Fibroblast of peridontal ligament (primary cell): Measurements from ENCODE around the gene SPTB.
"Not testable (repeated sequence)": the region's sequence is repeated elsewhere in the genome, so short reads cannot be mapped to it uniquely, and the experiment has no call there.

Experiments
- DNase-seq: peaks from one replicate; pipeline ENCODE4 v3.0.0-alpha.2; 2010; ENCODE audit errors: extremely low read depth

SPTB gene

DNA sequence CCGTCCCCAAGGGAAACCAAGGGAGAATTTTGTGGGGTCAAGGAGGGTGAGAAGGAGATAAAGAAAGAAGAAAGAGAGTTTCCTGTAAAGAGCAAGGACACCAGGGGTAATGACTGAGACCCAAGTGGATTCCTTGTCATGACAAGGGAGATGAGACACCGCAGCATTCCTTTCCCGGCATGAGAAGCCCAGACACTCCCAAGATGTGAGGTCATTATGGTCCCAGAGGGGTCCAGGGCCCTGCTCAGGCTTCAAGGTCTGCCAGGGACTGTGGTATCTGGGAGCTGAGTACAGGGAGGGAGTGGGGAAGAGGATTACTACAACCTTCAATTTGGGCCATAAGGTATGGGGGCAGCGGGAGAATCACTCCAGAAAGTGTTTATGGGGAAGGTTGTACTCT, 58.1 kb downstream of the SPTB start:
- no peak for DNase-seq

- DNase-seq, result no peak
These were observed 61.6 kb downstream of the SPTB start for GRCh38 chr14:64818151-64818550.

DNA sequence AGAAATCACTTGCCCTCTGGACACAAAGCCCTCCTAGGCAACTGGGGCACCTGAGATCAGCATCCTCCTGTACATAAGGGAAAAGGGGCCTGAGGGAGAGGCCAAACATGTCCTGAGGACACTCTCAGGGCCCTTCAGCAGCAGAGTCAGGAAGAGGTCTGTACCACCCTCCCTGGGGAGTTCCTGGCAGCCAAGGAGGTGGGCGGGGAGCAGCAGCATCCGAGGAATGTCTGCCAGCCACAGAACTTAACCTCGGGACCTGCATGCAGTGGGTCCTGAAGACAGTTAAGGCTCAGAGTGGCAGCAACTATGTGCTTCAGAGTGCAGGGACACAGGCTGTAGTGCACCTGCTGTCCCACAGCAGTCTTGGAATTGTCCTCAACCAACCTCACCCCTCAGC, 62.1 kb downstream of the SPTB start:
- DNase-seq, result no peak

DNA sequence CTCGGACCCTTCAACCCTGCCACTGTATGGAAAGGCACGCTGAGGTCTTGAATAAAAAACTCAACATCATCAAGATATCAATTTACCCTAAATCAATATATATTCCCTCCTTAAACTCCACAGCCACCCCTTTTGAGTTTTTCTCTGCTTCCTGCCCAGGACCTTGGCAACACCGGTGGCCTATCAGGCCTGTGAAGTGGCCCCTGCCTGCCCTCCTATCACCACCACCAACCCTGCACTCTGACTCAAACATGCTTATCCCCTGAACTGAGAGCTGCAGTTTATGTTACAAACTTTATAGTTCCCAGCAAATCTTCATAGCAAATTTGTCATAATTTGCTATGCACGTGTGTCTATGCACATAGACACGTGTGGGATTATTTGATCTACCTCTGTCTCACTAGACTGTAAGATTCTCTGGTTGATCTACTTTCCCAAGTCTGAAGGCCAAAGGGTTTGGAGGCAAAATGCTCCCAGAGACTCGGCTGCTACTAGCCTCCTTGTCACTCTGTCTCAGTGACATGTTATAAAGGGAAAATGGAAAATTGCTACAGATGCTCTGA, 63.4 kb downstream of the SPTB start:
- DNase-seq, result no peak

DNA sequence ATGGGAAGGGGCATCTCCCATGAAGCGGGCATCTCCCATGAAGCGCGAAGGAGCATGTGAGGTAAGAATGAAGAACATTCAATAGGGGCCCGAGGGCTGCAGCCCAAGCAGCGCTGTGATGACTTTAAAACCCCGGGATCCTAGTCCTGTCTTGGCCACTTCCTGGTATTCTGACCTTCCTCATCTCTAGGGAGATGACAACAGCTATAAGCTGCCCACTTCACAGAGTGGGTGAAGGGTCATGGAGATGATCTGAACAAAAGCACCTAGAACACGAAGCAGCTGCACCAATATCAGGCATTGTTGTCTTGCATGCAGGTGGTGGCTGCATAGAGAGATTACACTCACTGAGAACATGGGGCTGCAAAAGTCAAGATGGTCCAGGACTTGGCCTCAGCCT, 64.5 kb downstream of the SPTB start:
- DNase-seq, result no peak

GRCh38 chr14:64812412-64812811, 67.3 kb downstream of the SPTB start:
- no peak for DNase-seq

DNA sequence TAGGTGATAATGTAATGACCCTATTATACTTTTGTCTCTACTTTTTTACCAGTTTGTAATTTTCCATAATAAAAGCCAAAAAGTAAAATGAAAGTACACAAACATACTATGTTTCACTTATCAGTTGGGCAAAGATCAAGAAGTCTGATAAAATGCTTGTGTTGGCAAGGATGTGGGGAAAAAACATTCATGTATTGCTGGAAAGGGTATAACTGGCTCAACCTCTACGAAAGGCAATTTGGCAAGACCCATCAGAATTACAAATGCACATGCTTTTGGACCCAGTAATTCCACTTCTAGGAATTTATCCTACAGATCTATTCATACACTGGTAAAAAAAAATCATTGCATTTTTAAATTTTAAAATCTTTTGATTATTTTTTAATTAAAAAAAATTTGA, 68.0 kb downstream of the SPTB start:
- no peak for DNase-seq

GRCh38 chr14:64808449-64808848, 71.3 kb downstream of the SPTB start:
- no peak for DNase-seq

- DNase-seq, result no peak
These were observed 72.2 kb downstream of the SPTB start for GRCh38 chr14:64807551-64807950.

- no peak for DNase-seq
These were observed 72.7 kb downstream of the SPTB start for GRCh38 chr14:64806862-64807495.

DNA sequence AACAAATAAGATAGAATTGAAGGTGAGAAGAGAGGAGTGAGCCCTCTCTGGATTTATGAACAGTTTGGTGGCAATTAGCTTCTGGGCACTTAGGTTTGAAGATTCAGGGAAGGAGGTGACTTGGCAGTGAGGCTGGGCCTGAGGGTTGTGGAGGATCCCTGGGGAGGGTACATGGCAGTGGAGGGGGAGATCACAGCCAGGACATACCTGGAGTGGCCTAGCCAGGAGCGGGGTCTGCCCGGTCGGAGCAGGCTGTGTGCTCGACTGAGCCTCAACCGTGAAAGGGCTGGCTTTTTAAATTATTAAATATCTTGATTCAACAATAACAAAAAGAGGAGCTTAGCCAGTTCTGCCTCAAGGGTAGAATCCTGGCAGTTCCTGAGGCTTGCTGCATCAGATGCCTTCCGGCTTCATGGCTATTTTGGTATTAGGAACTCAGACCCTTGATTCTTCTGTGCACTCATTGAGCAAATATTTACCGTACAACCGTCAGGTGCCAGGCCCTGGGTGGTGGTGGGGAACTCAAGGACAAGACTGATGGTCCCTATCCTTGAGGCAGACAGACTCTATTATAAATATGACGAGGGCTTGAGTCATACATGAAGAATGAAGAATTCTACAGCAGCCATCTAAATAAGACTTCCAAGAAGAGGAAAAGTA, 73.4 kb downstream of the SPTB start:
- DNase-seq, result peak; percentile 55

DNA sequence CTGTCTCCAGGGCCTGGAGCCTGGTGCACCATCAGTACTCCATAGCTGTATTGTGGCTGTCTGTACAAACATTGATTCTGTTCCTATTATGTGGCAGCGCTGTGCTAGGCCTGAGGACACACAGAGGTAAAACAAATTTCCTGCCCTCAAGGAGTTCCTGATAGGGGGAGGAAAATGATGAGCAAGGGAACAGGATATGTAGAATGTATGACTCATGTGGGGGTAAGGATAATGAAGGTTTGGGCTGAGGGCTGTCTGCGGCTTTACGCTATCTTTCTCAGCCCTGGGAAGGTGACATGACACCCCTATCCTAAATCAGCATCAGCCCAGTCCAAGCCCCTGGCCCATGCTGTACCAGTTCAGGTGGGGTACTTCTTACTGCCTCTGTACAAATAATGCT, 74.1 kb downstream of the SPTB start:
- not testable (repeated sequence) for DNase-seq

- DNase-seq, result no peak
These were observed 74.9 kb downstream of the SPTB start for GRCh38 chr14:64804754-64805260.

DNA sequence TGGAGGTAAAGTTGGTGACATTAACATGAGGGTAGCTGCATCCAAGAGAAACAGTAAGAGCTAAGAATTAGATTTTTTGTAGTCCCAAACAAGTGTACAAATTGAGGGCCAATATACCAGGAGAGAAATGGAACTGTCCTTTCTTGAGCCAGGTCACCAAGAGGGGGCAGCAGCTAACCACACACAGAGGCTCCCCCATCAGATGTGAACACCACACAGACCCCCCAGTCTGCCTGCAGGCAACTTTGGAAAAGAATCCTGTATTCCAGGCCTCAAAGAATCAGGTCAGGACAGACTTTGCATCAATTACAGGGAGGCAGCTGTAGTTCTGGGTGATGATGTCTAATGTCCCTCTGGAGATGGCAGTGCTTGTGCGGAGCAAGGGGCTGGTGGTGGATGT, 77.9 kb downstream of the SPTB start:
- no peak for DNase-seq

- no peak for DNase-seq
These were observed 78.7 kb downstream of the SPTB start for GRCh38 chr14:64801046-64801445.

GRCh38 chr14:64800000-64800399, 79.7 kb downstream of the SPTB start:
- peak; percentile 42 for DNase-seq

DNA sequence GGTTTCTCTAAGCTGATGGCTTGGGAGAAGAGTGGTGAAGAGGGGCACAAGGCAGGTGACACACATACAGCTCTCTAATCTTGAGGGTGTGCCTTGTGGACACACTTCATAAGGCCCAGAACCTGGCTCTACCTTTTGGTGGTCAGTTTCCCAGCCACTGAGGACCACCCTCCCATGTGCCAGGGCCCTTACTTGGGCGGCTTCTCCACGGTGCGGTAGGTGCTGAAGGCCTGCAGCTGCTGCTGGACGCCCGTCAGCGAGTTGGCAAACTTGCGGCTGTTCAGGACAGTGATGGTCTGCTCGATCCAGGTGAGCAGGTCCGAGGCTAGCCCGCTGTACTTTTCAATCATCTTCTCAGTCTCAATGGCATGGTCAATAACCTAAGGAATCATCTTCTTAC, 80.2 kb downstream of the SPTB start:
- no peak for DNase-seq

DNA sequence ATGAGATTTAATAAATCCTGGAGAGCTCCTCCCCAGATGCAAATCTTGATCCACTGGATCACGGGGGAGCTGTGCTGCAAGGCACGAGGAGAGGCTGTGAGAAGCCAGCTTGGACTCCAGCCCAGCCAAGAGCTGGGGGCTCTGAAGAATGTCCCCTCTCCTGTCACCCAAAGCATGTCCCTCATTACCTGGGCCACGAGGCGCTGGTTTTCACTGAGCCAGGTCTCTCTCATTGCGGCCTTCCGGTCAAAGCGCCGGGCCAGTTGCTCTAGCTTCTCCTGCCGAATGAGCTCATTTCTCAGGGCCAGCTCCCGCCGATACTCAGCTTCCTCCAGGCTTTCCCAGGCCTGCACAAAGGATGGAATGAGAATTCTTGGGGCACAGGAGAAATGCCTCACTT, 83.3 kb downstream of the SPTB start:
- DNase-seq, result no peak

- DNase-seq, result no peak
These were observed 83.8 kb downstream of the SPTB start for GRCh38 chr14:64795921-64796320.

DNA sequence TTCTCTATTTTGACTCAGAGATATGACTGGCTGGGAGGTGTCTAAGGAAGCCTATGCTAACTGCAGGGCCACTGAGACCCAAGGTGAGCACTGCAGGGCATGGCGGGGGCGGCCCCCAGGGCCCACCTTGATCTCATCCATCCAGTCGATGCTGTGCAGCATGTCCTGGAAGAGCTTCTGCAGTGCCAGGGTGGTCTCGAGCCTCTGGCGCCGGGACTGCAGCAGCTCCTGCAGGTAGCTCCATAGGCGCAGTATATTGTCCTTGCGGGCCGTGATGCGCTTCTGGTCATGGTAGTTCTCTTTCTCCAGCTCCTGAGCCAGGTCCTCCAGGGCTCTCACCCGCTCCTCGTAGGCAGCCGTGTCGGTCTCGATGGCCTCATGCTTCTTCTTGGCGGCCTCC, 84.5 kb downstream of the SPTB start:
- no peak for DNase-seq

DNA sequence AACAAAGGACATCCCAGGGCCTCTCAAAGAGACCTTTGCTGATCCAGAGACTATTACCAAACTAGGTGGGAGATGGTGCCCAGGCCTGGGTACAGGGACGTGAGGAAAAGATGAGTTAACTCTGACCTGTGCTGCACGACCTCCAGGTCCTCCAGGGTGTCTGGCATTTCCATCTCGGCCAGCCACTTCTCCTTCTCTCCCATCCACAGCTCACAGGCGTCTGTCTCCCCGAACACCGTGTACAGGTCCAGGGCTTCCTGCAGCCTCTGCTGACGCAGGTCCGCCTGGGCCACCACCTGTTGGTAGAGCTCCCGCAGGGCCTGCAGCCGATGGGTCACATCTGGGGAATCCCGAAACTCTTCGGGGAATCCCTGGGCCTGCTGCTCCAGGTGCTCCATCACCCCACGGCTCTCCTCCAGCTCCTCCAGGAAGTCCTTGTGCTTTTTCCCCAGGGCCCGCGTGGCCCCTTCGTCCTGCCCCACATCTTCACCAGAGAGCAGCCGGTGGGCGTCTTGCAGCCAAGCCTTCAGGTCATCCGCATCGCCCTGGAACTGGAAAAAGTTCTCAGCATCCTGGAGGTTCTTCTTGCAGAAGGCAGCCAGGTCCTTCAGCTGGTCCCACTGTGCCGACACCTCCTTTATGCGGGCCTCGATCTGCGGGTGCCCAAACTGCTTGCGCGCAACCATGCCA, 86.7 kb downstream of the SPTB start:
- no peak for DNase-seq

GRCh38 chr14:64792231-64792630, 87.5 kb downstream of the SPTB start:
- no peak for DNase-seq

DNA sequence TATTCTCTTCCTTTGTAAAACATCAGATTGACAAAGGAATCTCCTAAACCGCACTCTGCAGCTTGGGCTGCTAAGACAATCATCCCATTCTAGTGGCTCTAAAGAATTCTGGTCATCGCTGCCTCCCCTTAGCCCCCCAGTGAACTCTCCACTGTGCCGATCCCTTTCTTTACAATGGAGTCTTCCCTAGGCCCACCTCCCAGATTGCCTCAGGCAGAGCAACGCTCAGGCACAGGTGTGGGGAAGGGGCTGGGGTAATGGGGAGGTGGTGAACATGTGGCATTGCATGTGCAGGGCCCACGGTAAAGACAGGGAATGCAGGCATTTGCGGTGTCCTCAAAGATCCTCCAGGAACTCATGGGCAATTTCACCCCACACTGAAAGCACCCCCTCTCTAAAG, 89.2 kb downstream of the SPTB start:
- DNase-seq, result no peak
